Aorta (tissue), 5 donors: ENCODE results near the gene SIL1. TPM values are rescaled to one million over a fixed set of nuclear protein-coding genes. Genes with fewer than 3 reads are reported as not detected.
"Not testable (repeated sequence)": the region's sequence is repeated elsewhere in the genome, so short reads cannot be mapped to it uniquely, and the experiment has no call there.

Source experiments
- ATAC-seq: fragments of 200-7000 bp; cut with Tn5 transposase; one replicate; pipeline ENCODE4 v1.9.1; 2022; ENCODE audit warnings: moderate library complexity; ENCODE audit not compliant: low FRiP score
- DNase-seq, 2 donors: peaks; one replicate each; pipeline ENCODE4 v3.0.0-alpha.2; 2020
- H3K27ac ChIP-seq, 2 donors: one replicate each; pipeline ENCODE4 v1.5.1; 2013; ENCODE audit warnings: low read length in 2 of 2, mild to moderate bottlenecking in 2 of 2, moderate library complexity in 2 of 2, control low read depth in 1 of 2, inconsistent platforms in 1 of 2, low read depth in 1 of 2
- H3K27me3 ChIP-seq, 2 donors: one replicate each; pipeline ENCODE4 v1.6.1; 2013; ENCODE audit warnings: control low read depth in 1 of 2, low read length in 1 of 2, mild to moderate bottlenecking in 1 of 2, moderate library complexity in 1 of 2; ENCODE audit not compliant: insufficient read depth in 2 of 2, control insufficient read depth in 1 of 2
- H3K36me3 ChIP-seq, 2 donors: one replicate each; pipeline ENCODE4 v1.6.1; 2013; ENCODE audit warnings: control low read depth in 1 of 2, low read length in 1 of 2, mild to moderate bottlenecking in 1 of 2; ENCODE audit not compliant: insufficient read depth in 2 of 2, control insufficient read depth in 1 of 2
- H3K4me1 ChIP-seq, 2 donors: one replicate each; pipeline ENCODE4 v1.6.1; 2013; ENCODE audit warnings: low read length in 2 of 2, control low read depth in 1 of 2, mild to moderate bottlenecking in 1 of 2, moderate library complexity in 1 of 2; ENCODE audit not compliant: insufficient read depth in 2 of 2, control insufficient read depth in 1 of 2
- H3K4me3 ChIP-seq, 2 donors: one replicate each; pipeline ENCODE4 v1.5.1; 2013; ENCODE audit warnings: low read length in 2 of 2, control low read depth in 1 of 2, mild to moderate bottlenecking in 1 of 2
- H3K9me3 ChIP-seq: one replicate; pipeline ENCODE4 v1.6.1; 2013; ENCODE audit warnings: mild to moderate bottlenecking, low read length; ENCODE audit not compliant: control insufficient read depth
- WGBS, 2 donors: extraction: QIAGEN DNeasy Blood & Tissue Kit; methylation state at CpG; one replicate each; pipeline ENCODE4 v1.1.7; 2013; 5-methylcytosine and 5-hydroxymethylcytosine counted together
- intact Hi-C, 2 donors: fragments of 100-400 bp; cut with DNase I; formaldehyde crosslinking; loops; one replicate each; pipeline versions ENCODE4 v1.14.2 to v1.15.0; 2022
- polyA plus RNA-seq, 2 donors: library from polyadenylated mRNA; stranded (reverse); fragments of 200-250 nt; gene quantifications; one replicate each; pipeline ENCODE4 v1.2.3, GENCODE V29; 2013
- total RNA-seq, 2 donors: library from RNA; stranded (reverse); fragmentation: NEBNext Ultra II Directional; extraction: Animal tissue kit (Norgen Biotek cat#: 25700); gene quantifications; one replicate each; pipeline ENCODE4 v1.2.1, GENCODE V29; 2021
- donor health status: healthy with polysubstance abuse.
- donor health status: Bipolar disorder and iron deficiency.
- donor health status: DM: no; HTN: no; CAD: no.
- donor health status: DM: no; HTN: no; CAD: no.
- donor health status: DM: yes; HTN: yes; CAD: no.

The SIL1 gene
- total and polyA plus RNA-seq, 4 donors = 19.4 to 58.9 (median 49.2) TPM

GRCh38 chr5:139174382-139174781, 23.8 kb downstream of the SIL1 start:
- ATAC-seq, H3K4me1 ChIP-seq, intact Hi-C loops, H3K9me3 ChIP-seq, H3K36me3 ChIP-seq, H3K27ac ChIP-seq, DNase-seq, H3K27me3 ChIP-seq, H3K4me3 ChIP-seq: not testable (repeated sequence)
- WGBS, 2 donors = 99 to 100% methylated on average over 1 of the region's 1 CpG

GRCh38 chr5:139171779-139172404, 26.3 kb downstream of the SIL1 start:
- intact Hi-C loops = no loop called here
- H3K27me3 ChIP-seq = no peaks in the 10 kb centered on the region
- H3K36me3 ChIP-seq = no peaks in the 10 kb centered on the region
- peaks cover 0 to 1% of the 10 kb centered on the region in 2 donors for H3K4me1 ChIP-seq
- 97 to 100% methylated on average over 1 of the region's 1 CpG for WGBS, 2 donors
- no peak overlapping the region for H3K27ac ChIP-seq
- ATAC-seq = no peak
- H3K9me3 ChIP-seq = peaks cover 2% of the 10 kb centered on the region
- H3K4me3 ChIP-seq = no peak overlapping the region
- DNase-seq = no peak

- ATAC-seq = no peak
- no peaks in the 10 kb centered on the region for H3K36me3 ChIP-seq
- no peak overlapping the region for H3K27ac ChIP-seq
- peaks cover 0 to 1% of the 10 kb centered on the region in 2 donors for H3K4me1 ChIP-seq
- intact Hi-C loops = no loop called here
- DNase-seq = no peak
- H3K27me3 ChIP-seq = no peaks in the 10 kb centered on the region
- H3K9me3 ChIP-seq = peaks cover 2% of the 10 kb centered on the region
- no peak overlapping the region for H3K4me3 ChIP-seq
- WGBS, 2 donors = 65 to 78% methylated on average over 5 of the region's 5 CpGs
These were observed 30.0 kb downstream of the SIL1 start for GRCh38 chr5:139167952-139168720.

- intact Hi-C loops = no loop called here
- peaks cover 0 to 1% of the 10 kb centered on the region in 2 donors for H3K4me1 ChIP-seq
- H3K27me3 ChIP-seq = no peaks in the 10 kb centered on the region
- ATAC-seq (no peak), DNase-seq (no peak)
- H3K36me3 ChIP-seq = no peaks in the 10 kb centered on the region
- 85 to 91% methylated on average over 2 of the region's 2 CpGs for WGBS, 2 donors
- peaks cover under 1% of the 10 kb centered on the region for H3K9me3 ChIP-seq
- H3K4me3 ChIP-seq = no peak overlapping the region
- H3K27ac ChIP-seq = no peak overlapping the region
These were observed 30.6 kb downstream of the SIL1 start for GRCh38 chr5:139167533-139167932.

GRCh38 chr5:139167063-139167462, 31.1 kb downstream of the SIL1 start:
- WGBS, 2 donors = 94 to 96% methylated on average over 7 of the region's 7 CpGs
- no peaks in the 10 kb centered on the region for H3K27me3 ChIP-seq
- intact Hi-C loops = no loop called here

GRCh38 chr5:139164897-139165296, 33.3 kb downstream of the SIL1 start:
- 95 to 96% methylated on average over 3 of the region's 3 CpGs for WGBS, 2 donors

More at GRCh38 chr5:139167063-139167462, 31.1 kb downstream of the SIL1 start:
- Histone ChIP-seq H3K36me3 (no peaks in the 10 kb centered on the region), H3K27ac (no peak overlapping the region), H3K4me3 (no peak overlapping the region), H3K4me1 (peaks cover 0 to 1% of the 10 kb centered on the region in 2 donors), H3K9me3 (no peaks in the 10 kb centered on the region)
- DNase-seq (no peak), ATAC-seq (no peak)

GRCh38 chr5:139164020-139164419, 34.1 kb downstream of the SIL1 start:
- Histone ChIP-seq H3K9me3 (no peaks in the 10 kb centered on the region), H3K36me3 (no peaks in the 10 kb centered on the region), H3K27ac (no peak overlapping the region), H3K4me3 (no peak overlapping the region), H3K27me3 (no peaks in the 10 kb centered on the region), H3K4me1 (peaks cover 0 to 1% of the 10 kb centered on the region in 2 donors)
- DNase-seq (no peak), ATAC-seq (no peak)
- intact Hi-C loops = no loop called here
- WGBS, 2 donors = 80 to 84% methylated on average over 3 of the region's 3 CpGs

More at GRCh38 chr5:139164897-139165296, 33.3 kb downstream of the SIL1 start:
- H3K9me3 ChIP-seq, H3K27me3 ChIP-seq, H3K4me3 ChIP-seq, intact Hi-C loops, DNase-seq, H3K4me1 ChIP-seq, H3K27ac ChIP-seq, ATAC-seq, H3K36me3 ChIP-seq: not testable (repeated sequence)

- Histone ChIP-seq H3K4me1 (no peaks in the 10 kb centered on the region), H3K4me3 (no peak overlapping the region), H3K9me3 (no peaks in the 10 kb centered on the region), H3K27ac (no peak overlapping the region), H3K27me3 (no peaks in the 10 kb centered on the region), H3K36me3 (no peaks in the 10 kb centered on the region)
- intact Hi-C loops = no loop called here
- DNase-seq (no peak), ATAC-seq (no peak)
- 79 to 84% methylated on average over 4 of the region's 4 CpGs for WGBS, 2 donors
These were observed 35.7 kb downstream of the SIL1 start for GRCh38 chr5:139162448-139162847.

- intact Hi-C loops = no loop called here
- Histone ChIP-seq H3K36me3 (no peaks in the 10 kb centered on the region), H3K4me3 (no peak overlapping the region), H3K4me1 (no peaks in the 10 kb centered on the region), H3K27ac (no peak overlapping the region), H3K9me3 (no peaks in the 10 kb centered on the region), H3K27me3 (no peaks in the 10 kb centered on the region)
- DNase-seq = no peak
- WGBS, 2 donors = 96 to 98% methylated on average over 1 of the region's 1 CpG
- no peak for ATAC-seq
These were observed 39.4 kb downstream of the SIL1 start for GRCh38 chr5:139158791-139159190.
